Spleen (tissue), 7 donors: ENCODE results near the gene TPM1.

Experiments used
- CTCF ChIP-seq, 11 experiments: fragments of 200-600 bp in 7 of 11; fragments of 450-650 bp in 4 of 11; sonication (generic) in 4 of 11; IDR thresholded peaks in 8 of 11; conservative IDR thresholded peaks in 3 of 11; 1 replicate in 7 of 11; 2 replicates in 4 of 11; pipeline versions ENCODE4 v1.4.0 to v1.8.0; 2016 to 2021; ENCODE audit warnings: antibody characterized with exemption in 11 of 11, inconsistent platforms in 4 of 11, mild to moderate bottlenecking in 1 of 11
- POLR2A ChIP-seq, 3 donors: fragments of 450-650 bp; IDR thresholded peaks; one replicate each; pipeline ENCODE4 v1.5.1; 2017; ENCODE audit warnings: antibody characterized with exemption in 3 of 3, mild to moderate bottlenecking in 1 of 3
- POLR2AphosphoS5 ChIP-seq, 3 donors: sonication (generic); formaldehyde crosslinking; IDR thresholded peaks; one replicate each; pipeline ENCODE4 v1.5.1; 2017; ENCODE audit warnings: antibody characterized with exemption in 3 of 3
- donor health status: DM: no; HTN: no; CAD: no; lungs with moderate emphysema.
- donor health status: DM: no; HTN: no; CAD: no.
- donor health status: DM: no; HTN: no; CAD: no.

- no peak for TF ChIP-seq CTCF (IDR thresholded peaks at IDR 0.05 in 8 of 11, conservative IDR thresholded peaks at IDR 0.05 in 3 of 11)
- TF ChIP-seq POLR2AphosphoS5 (IDR thresholded peaks at IDR 0.05), result peak in 1 of 3 donors; percentile 33
- no peak for TF ChIP-seq POLR2A (IDR thresholded peaks at IDR 0.05)
Observed at GRCh38 chr15:63059573-63060216, 17.1 kb downstream of the TPM1 start.
